NCI-H524 treated with DMSO at 0.1 percent for 48 hours (cell line): Measurements from ENCODE around the gene PTK6.

ENCODE experiments used
- DNase-seq: peaks from one replicate; lab custom pipeline; 2025; lab: John Stamatoyannopoulos, UW

PTK6 gene

GRCh38 chr20:63543131-63543530, 6.0 kb upstream of the PTK6 start:
- DNase-seq, result no peak

GRCh38 chr20:63542696-63543095, 5.5 kb upstream of the PTK6 start:
- no peak for DNase-seq

- DNase-seq, result no peak
Measured at GRCh38 chr20:63542031-63542559, 4.9 kb upstream of the PTK6 start.

GRCh38 chr20:63541371-63541770, 4.2 kb upstream of the PTK6 start:
- no peak for DNase-seq

- no peak for DNase-seq
Measured at GRCh38 chr20:63540417-63541186, 3.4 kb upstream of the PTK6 start.

GRCh38 chr20:63539441-63540370, 2.5 kb upstream of the PTK6 start:
- DNase-seq, result no peak

GRCh38 chr20:63539092-63539430, 1.9 kb upstream of the PTK6 start:
- DNase-seq, result no peak

- no peak for DNase-seq
Measured at GRCh38 chr20:63538204-63539091, 1.3 kb upstream of the PTK6 start.

GRCh38 chr20:63537525-63538203, 488 bp upstream of the PTK6 start:
- DNase-seq, result no peak

- DNase-seq, result no peak
Measured at GRCh38 chr20:63536241-63536977, 767 bp downstream of the PTK6 start.

GRCh38 chr20:63534831-63535651, 2.1 kb downstream of the PTK6 start:
- DNase-seq, result no peak

- no peak for DNase-seq
Measured at GRCh38 chr20:63534427-63534830, 2.7 kb downstream of the PTK6 start.

GRCh38 chr20:63533871-63534393, 3.2 kb downstream of the PTK6 start:
- no peak for DNase-seq

GRCh38 chr20:63533388-63533787, 3.8 kb downstream of the PTK6 start:
- no peak for DNase-seq

- DNase-seq, result no peak
Measured at GRCh38 chr20:63532449-63532971, 4.7 kb downstream of the PTK6 start.

- no peak for DNase-seq
Measured at GRCh38 chr20:63531686-63532448, 5.3 kb downstream of the PTK6 start.

- DNase-seq, result no peak
Measured at GRCh38 chr20:63530788-63531160, 6.4 kb downstream of the PTK6 start.
